ENCODE results near the gene ASB14.

The ASB14 gene

DNA sequence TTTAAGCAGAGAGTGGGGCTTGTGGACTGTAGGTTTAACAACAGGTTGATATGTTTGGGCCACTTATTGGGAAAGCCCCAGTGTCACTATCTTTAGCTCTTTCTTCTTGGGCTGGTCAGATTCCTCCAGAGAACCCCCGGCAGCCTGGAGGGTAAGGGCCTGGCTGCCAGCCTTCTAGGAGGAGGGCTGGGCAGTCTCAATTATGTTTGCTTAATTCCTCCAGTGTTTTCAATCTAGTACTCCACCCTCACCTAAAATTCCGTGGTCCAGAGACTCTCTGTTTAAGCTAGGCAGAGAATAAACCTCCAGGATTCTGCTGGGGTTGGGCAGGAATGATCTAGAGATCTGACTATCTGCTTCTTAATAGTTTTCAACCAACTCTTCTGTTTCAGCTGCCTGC lies 5.3 kb downstream of the ASB14 start:
- intact Hi-C loops (cut with DNase I; ENCODE audit: low total_unique reads) = no loop called here
- Histone ChIP-seq H3K36me3 (no peaks in the 10 kb centered on the region), H3K27ac (no peak overlapping the region), H3K9me3 (no peaks in the 10 kb centered on the region), H3K27me3 (peaks cover 0 to 5% of the 10 kb centered on the region in 2 donors), H3K4me3 (no peak overlapping the region), H3K4me1 (no peaks in the 10 kb centered on the region)
- no peak for DNase-seq
- TF ChIP-seq, protein P1, sequence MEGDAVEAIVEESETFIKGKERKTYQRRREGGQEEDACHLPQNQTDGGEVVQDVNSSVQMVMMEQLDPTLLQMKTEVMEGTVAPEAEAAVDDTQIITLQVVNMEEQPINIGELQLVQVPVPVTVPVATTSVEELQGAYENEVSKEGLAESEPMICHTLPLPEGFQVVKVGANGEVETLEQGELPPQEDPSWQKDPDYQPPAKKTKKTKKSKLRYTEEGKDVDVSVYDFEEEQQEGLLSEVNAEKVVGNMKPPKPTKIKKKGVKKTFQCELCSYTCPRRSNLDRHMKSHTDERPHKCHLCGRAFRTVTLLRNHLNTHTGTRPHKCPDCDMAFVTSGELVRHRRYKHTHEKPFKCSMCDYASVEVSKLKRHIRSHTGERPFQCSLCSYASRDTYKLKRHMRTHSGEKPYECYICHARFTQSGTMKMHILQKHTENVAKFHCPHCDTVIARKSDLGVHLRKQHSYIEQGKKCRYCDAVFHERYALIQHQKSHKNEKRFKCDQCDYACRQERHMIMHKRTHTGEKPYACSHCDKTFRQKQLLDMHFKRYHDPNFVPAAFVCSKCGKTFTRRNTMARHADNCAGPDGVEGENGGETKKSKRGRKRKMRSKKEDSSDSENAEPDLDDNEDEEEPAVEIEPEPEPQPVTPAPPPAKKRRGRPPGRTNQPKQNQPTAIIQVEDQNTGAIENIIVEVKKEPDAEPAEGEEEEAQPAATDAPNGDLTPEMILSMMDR (IDR thresholded peaks at IDR 0.05) = no peak

DNA sequence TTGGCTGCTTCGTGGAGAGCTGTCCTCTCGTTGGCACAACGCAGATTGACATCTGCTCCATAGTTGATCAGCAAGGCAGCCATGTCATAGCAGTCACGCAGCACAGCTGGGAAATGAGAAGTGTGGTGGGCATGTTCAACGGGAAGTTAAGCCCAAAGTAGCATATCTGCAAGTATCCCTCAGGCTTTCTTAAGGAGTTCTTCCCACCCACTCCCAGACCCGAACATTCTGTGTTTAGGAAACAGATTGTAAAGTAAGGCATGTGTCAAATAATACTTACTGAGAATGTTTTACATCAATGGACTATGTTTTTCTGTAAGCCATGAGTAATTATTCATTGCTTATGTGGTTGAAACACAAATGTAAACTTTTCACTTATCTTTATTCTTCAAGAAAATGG lies 9.2 kb downstream of the ASB14 start:
- no peaks in the 10 kb centered on the region for H3K9me3 ChIP-seq
- DNase-seq = no peak
- H3K27me3 ChIP-seq = peaks cover 0 to 5% of the 10 kb centered on the region in 2 donors
- TF ChIP-seq, protein P1 (IDR thresholded peaks at IDR 0.05) = no peak
- H3K27ac ChIP-seq = no peak overlapping the region
- no peaks in the 10 kb centered on the region for H3K36me3 ChIP-seq
- H3K4me3 ChIP-seq = no peak overlapping the region
- H3K4me1 ChIP-seq = no peaks in the 10 kb centered on the region
- intact Hi-C loops (cut with DNase I; ENCODE audit: low total_unique reads) = no loop called here

DNA sequence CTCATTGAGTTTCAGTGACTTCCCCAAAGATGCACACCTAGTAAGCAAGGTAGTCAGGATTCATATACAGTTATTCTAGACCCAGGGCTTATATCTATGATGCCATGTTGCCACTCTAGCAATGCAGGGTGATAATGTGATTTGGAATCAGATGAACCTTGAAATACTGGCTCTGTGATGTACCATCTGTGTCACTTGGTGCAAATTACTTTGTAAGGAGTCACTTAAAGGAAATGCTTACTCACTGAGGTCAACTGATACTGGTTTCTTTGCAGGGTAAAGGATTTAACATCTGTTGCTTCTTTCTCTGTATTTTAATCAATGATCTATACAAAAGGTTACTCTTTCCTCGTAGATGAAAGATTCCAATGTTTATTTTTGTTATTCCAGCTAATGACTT lies 10.8 kb downstream of the ASB14 start:
- Histone ChIP-seq H3K27ac (no peak overlapping the region), H3K27me3 (peaks cover 0 to 3% of the 10 kb centered on the region in 2 donors), H3K4me1 (no peaks in the 10 kb centered on the region), H3K4me3 (no peak overlapping the region), H3K9me3 (no peaks in the 10 kb centered on the region), H3K36me3 (no peaks in the 10 kb centered on the region)
- TF ChIP-seq, protein P1 (IDR thresholded peaks at IDR 0.05) = no peak
- intact Hi-C loops (cut with DNase I; ENCODE audit: low total_unique reads) = no loop called here
- DNase-seq = no peak

DNA sequence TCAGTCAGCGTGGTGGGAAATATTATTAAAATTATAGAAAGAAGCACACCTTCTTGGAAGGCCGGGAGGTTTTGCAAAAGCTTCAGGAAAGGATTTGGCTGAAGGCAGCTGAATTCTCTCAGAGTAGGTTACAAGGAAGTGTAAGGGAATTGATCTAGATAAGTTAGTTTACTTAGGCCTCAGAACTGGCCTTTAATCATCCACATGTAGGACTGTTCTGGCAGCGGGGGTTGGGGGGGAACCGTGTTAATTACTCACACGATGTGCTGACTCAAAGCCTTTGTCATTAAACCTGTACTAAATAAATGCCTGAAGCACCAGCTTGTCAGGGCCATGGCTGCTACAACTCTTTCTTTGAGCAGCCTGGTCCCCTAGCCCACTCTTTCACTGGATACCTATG lies 12.8 kb downstream of the ASB14 start:
- intact Hi-C loops (cut with DNase I; ENCODE audit: low total_unique reads) = no loop called here
- no peak overlapping the region for H3K4me3 ChIP-seq
- H3K27ac ChIP-seq = no peak overlapping the region
- no peaks in the 10 kb centered on the region for H3K9me3 ChIP-seq
- no peak for DNase-seq
- H3K4me1 ChIP-seq = no peaks in the 10 kb centered on the region
- H3K36me3 ChIP-seq = peaks cover 0 to 5% (median 2%) of the 10 kb centered on the region in 3 donors
- no peaks in the 10 kb centered on the region for H3K27me3 ChIP-seq
- TF ChIP-seq, protein P1 (IDR thresholded peaks at IDR 0.05) = no peak

DNA sequence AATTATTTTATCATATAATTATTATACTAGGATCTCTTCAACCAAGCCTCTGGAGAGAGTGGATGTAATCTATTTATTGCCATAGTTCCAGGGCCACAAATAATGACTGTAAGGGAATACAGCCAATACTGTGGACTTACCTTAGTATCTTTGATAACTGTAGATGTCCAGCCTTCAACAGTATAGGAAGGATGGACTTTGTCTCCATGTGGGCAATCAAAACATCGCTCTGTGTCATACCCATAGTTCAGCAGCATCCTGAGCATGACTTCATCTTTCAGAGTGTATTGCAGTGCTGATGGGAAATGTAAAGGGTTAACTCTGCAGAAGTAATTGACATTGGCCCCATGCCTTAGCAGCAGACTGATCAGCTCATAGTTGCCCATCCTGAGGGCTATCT lies 14.2 kb downstream of the ASB14 start:
- H3K4me1 ChIP-seq = no peaks in the 10 kb centered on the region

More for the DNA sequence above, 14.2 kb downstream of the ASB14 start:
- H3K9me3 ChIP-seq = no peaks in the 10 kb centered on the region
- intact Hi-C loops (cut with DNase I; ENCODE audit: low total_unique reads) = no loop called here
- no peak overlapping the region for H3K4me3 ChIP-seq
- TF ChIP-seq, protein P1 (IDR thresholded peaks at IDR 0.05) = no peak
- no peak overlapping the region for H3K27ac ChIP-seq
- peaks cover 3 to 14% (median 10%) of the 10 kb centered on the region in 3 donors for H3K36me3 ChIP-seq
- no peaks in the 10 kb centered on the region for H3K27me3 ChIP-seq
- no peak for DNase-seq
